ENCODE measurements around the gene CPNE2. TPM values are rescaled to one million over a fixed set of nuclear protein-coding genes. Genes with fewer than 3 reads are reported as not detected.
A peak's percentile ranks its signal among the peaks of the same experiment; 100 is the strongest.

CPNE2 gene
- total RNA-seq, 1 donor = 11.6 TPM

GRCh38 chr16:57146735-57147134 lies 54.4 kb downstream of the CPNE2 start:
- no peak overlapping the region for H3K27ac ChIP-seq (ENCODE audit: low read depth, low read length)

GRCh38 chr16:57147381-57148221 lies 55.2 kb downstream of the CPNE2 start:
- H4K20me1 ChIP-seq (ENCODE audit: insufficient read depth, low read length) = no peaks in the 10 kb centered on the region
- peak; percentile 83 for DNase-seq (ENCODE audit: insufficient read length, low spot score, missing footprints)
- peaks cover 2% of the 10 kb centered on the region for H3K36me3 ChIP-seq (ENCODE audit: insufficient read depth, low read length)
- no peaks in the 10 kb centered on the region for H3K79me2 ChIP-seq (ENCODE audit: insufficient read depth, low read length)
- H3K4me1 ChIP-seq (ENCODE audit: insufficient read depth, low read length) = no peaks in the 10 kb centered on the region
- H3K27me3 ChIP-seq (ENCODE audit: insufficient read depth, low read length) = no peaks in the 10 kb centered on the region
- no peak overlapping the region for H3K4me3 ChIP-seq (ENCODE audit: insufficient read depth, low read length)
- no peaks in the 10 kb centered on the region for H3K9me3 ChIP-seq (ENCODE audit: low read depth, low read length)
- no peak for TF ChIP-seq CTCF (IDR thresholded peaks at IDR 0.05; ENCODE audit: extremely low read depth, low read depth, low read length)
- H2AFZ ChIP-seq (ENCODE audit: low read length) = no peak overlapping the region
- H3K4me2 ChIP-seq (ENCODE audit: insufficient read depth, low read length) = no peak overlapping the region
- H3K27ac ChIP-seq (ENCODE audit: low read depth, low read length) = no peak overlapping the region

More at GRCh38 chr16:57146735-57147134, 54.4 kb downstream of the CPNE2 start:
- Histone ChIP-seq H2AFZ (ENCODE audit: low read length) (no peak overlapping the region), H3K9me3 (ENCODE audit: low read depth, low read length) (no peaks in the 10 kb centered on the region), H3K36me3 (ENCODE audit: insufficient read depth, low read length) (no peaks in the 10 kb centered on the region), H3K27me3 (ENCODE audit: insufficient read depth, low read length) (no peaks in the 10 kb centered on the region), H3K79me2 (ENCODE audit: insufficient read depth, low read length) (no peaks in the 10 kb centered on the region), H3K4me1 (ENCODE audit: insufficient read depth, low read length) (no peaks in the 10 kb centered on the region), H3K4me3 (ENCODE audit: insufficient read depth, low read length) (no peak overlapping the region), H4K20me1 (ENCODE audit: insufficient read depth, low read length) (no peaks in the 10 kb centered on the region), H3K4me2 (ENCODE audit: insufficient read depth, low read length) (no peak overlapping the region)
- DNase-seq (ENCODE audit: insufficient read length, low spot score, missing footprints) = peak; percentile 79
- TF ChIP-seq CTCF (IDR thresholded peaks at IDR 0.05; ENCODE audit: extremely low read depth, low read depth, low read length) = peak; percentile 27

- Histone ChIP-seq H2AFZ (ENCODE audit: low read length) (no peak overlapping the region), H3K4me2 (ENCODE audit: insufficient read depth, low read length) (no peak overlapping the region), H3K4me3 (ENCODE audit: insufficient read depth, low read length) (no peak overlapping the region), H4K20me1 (ENCODE audit: insufficient read depth, low read length) (no peaks in the 10 kb centered on the region), H3K9me3 (ENCODE audit: low read depth, low read length) (no peaks in the 10 kb centered on the region), H3K27me3 (ENCODE audit: insufficient read depth, low read length) (no peaks in the 10 kb centered on the region), H3K27ac (ENCODE audit: low read depth, low read length) (no peak overlapping the region), H3K36me3 (ENCODE audit: insufficient read depth, low read length) (peaks cover 11% of the 10 kb centered on the region), H3K79me2 (ENCODE audit: insufficient read depth, low read length) (no peaks in the 10 kb centered on the region), H3K4me1 (ENCODE audit: insufficient read depth, low read length) (no peaks in the 10 kb centered on the region)
- DNase-seq (ENCODE audit: insufficient read length, low spot score, missing footprints) = no peak
- no peak for TF ChIP-seq CTCF (IDR thresholded peaks at IDR 0.05; ENCODE audit: extremely low read depth, low read depth, low read length)
Observed at GRCh38 chr16:57148481-57148880, 56.1 kb downstream of the CPNE2 start.

GRCh38 chr16:57149391-57149790 lies 57.0 kb downstream of the CPNE2 start:
- H3K36me3 ChIP-seq (ENCODE audit: insufficient read depth, low read length) = peaks cover 20% of the 10 kb centered on the region
- H3K79me2 ChIP-seq (ENCODE audit: insufficient read depth, low read length) = no peaks in the 10 kb centered on the region
- no peaks in the 10 kb centered on the region for H3K4me1 ChIP-seq (ENCODE audit: insufficient read depth, low read length)
- no peaks in the 10 kb centered on the region for H3K9me3 ChIP-seq (ENCODE audit: low read depth, low read length)
- no peaks in the 10 kb centered on the region for H3K27me3 ChIP-seq (ENCODE audit: insufficient read depth, low read length)
- no peak overlapping the region for H3K4me3 ChIP-seq (ENCODE audit: insufficient read depth, low read length)
- no peak for TF ChIP-seq CTCF (IDR thresholded peaks at IDR 0.05; ENCODE audit: extremely low read depth, low read depth, low read length)
- no peak overlapping the region for H3K4me2 ChIP-seq (ENCODE audit: insufficient read depth, low read length)
- H3K27ac ChIP-seq (ENCODE audit: low read depth, low read length) = no peak overlapping the region
- H4K20me1 ChIP-seq (ENCODE audit: insufficient read depth, low read length) = no peaks in the 10 kb centered on the region
- no peak overlapping the region for H2AFZ ChIP-seq (ENCODE audit: low read length)
- DNase-seq (ENCODE audit: insufficient read length, low spot score, missing footprints) = no peak
